ENCODE data around the gene GRM4. TPM values are rescaled to one million over a fixed set of nuclear protein-coding genes. Genes with fewer than 3 reads are reported as not detected.

Gene GRM4
- total RNA-seq, 4 donors from 2014 or later = 0.19 TPM; not detected in 3

DNA sequence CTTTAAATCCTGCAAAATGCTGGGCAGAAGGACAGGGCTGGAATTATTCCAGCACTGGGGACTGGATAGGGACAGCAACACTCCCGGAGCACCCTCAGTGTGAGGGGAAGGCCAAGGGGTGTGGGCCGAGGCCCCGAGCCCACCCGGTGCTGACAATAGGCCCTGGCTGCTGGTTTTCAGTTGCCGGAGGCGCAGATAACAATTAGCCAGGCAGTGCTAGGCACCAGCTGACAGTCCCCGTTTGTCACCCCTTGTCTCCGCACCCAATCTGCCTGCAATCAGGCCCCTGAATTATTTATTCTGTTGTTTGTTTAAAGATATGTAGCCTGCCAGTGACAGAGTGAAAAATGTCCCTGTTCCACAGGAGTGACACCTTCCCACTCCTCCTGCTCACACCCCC lies 120.0 kb downstream of the GRM4 start:
- 64 to 84% methylated on average over 8 of the region's 8 CpGs for WGBS, 2 donors
- intact Hi-C loops (cut with DNase I; ENCODE audit: low total_unique reads) = no loop called here

DNA sequence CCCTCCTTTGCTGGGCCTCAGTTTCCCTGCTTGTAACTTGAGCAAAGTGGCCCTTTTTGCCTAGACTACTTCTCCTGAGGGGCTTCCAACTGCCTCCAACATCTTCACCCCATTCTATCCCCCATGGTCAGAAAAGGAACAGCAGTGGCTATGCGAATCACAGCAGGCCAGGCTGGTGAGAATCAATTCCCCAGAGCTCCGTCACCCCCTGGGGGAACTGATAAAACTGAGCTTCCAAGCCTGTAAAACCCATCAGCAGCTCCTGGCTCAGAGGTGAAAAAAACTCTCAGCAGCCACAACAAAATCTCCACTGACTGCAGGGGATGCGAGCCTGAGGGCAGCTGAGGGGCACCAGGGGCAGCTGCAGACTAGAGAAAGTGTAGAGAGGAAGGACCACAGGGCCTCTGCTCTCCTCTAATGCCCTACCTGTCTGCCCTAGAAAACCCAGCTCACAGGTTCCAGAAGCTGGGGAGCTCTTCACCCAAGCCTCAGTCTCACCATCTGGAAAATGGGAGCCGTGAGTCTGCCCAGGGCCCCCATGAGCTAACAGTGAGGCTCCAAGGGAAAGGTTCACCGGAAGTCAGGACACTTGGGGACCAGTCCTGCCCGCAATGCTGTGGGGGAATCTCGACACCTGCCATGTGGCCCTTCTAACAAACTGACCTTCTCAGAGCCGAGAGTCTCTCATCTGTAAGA lies 120.6 kb downstream of the GRM4 start:
- TF ChIP-seq POLR2A (IDR thresholded peaks at IDR 0.05) = no peak
- TF ChIP-seq, protein P1, sequence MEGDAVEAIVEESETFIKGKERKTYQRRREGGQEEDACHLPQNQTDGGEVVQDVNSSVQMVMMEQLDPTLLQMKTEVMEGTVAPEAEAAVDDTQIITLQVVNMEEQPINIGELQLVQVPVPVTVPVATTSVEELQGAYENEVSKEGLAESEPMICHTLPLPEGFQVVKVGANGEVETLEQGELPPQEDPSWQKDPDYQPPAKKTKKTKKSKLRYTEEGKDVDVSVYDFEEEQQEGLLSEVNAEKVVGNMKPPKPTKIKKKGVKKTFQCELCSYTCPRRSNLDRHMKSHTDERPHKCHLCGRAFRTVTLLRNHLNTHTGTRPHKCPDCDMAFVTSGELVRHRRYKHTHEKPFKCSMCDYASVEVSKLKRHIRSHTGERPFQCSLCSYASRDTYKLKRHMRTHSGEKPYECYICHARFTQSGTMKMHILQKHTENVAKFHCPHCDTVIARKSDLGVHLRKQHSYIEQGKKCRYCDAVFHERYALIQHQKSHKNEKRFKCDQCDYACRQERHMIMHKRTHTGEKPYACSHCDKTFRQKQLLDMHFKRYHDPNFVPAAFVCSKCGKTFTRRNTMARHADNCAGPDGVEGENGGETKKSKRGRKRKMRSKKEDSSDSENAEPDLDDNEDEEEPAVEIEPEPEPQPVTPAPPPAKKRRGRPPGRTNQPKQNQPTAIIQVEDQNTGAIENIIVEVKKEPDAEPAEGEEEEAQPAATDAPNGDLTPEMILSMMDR (IDR thresholded peaks at IDR 0.05) = no peak
- 79 to 92% methylated on average over 8 of the region's 8 CpGs for WGBS, 2 donors
- no peak for DNase-seq (ENCODE audit: low spot score in 2 of 2)
- H3K4me3 ChIP-seq (ENCODE audit: low read depth, poor library complexity, severe bottlenecking) = no peak overlapping the region
- intact Hi-C loops (cut with DNase I; ENCODE audit: low total_unique reads) = no loop called here

More for the DNA sequence above, 120.0 kb downstream of the GRM4 start:
- TF ChIP-seq POLR2A (IDR thresholded peaks at IDR 0.05) = no peak
- TF ChIP-seq, protein P1 (IDR thresholded peaks at IDR 0.05) = no peak
- no peak for DNase-seq (ENCODE audit: low spot score in 2 of 2)
- no peak overlapping the region for H3K4me3 ChIP-seq (ENCODE audit: low read depth, poor library complexity, severe bottlenecking)

DNA sequence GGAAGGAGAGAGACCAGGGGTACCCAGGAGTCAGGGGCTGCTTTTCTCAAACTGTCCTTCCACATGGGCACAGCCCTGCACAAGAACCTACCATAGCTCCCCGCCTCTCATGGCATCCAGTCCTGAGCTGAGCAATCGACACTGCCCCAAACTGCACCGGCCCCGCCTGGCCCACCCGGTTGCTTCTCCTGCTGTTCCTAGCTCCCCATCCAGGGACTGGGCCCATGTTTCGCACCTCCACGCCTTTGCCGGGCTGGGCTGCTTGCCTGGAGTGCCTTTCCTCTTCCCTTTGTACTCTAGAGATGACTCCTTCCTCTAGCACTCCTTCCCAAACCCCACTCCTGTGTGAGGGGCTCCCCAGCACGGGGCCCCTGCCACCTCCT lies 123.0 kb downstream of the GRM4 start:
- intact Hi-C loops (cut with DNase I; ENCODE audit: low total_unique reads) = no loop called here
- TF ChIP-seq, protein P1 (IDR thresholded peaks at IDR 0.05) = no peak
- TF ChIP-seq POLR2A (IDR thresholded peaks at IDR 0.05) = no peak
- no peak for DNase-seq (ENCODE audit: low spot score in 2 of 2)
- WGBS, 2 donors = 72 to 80% methylated on average over 9 of the region's 9 CpGs
- no peak overlapping the region for H3K4me3 ChIP-seq (ENCODE audit: low read depth, poor library complexity, severe bottlenecking)

GRCh38 chr6:34022250-34022872 lies 123.5 kb downstream of the GRM4 start:
- intact Hi-C loops (cut with DNase I; ENCODE audit: low total_unique reads) = no loop called here
- TF ChIP-seq POLR2A (IDR thresholded peaks at IDR 0.05) = no peak
- TF ChIP-seq, protein P1 (IDR thresholded peaks at IDR 0.05) = no peak
- no peak for DNase-seq (ENCODE audit: low spot score in 2 of 2)
- no peak overlapping the region for H3K4me3 ChIP-seq (ENCODE audit: low read depth, poor library complexity, severe bottlenecking)
- WGBS, 2 donors = 53 to 69% methylated on average over 19 to 22 of the region's 22 CpGs

DNA sequence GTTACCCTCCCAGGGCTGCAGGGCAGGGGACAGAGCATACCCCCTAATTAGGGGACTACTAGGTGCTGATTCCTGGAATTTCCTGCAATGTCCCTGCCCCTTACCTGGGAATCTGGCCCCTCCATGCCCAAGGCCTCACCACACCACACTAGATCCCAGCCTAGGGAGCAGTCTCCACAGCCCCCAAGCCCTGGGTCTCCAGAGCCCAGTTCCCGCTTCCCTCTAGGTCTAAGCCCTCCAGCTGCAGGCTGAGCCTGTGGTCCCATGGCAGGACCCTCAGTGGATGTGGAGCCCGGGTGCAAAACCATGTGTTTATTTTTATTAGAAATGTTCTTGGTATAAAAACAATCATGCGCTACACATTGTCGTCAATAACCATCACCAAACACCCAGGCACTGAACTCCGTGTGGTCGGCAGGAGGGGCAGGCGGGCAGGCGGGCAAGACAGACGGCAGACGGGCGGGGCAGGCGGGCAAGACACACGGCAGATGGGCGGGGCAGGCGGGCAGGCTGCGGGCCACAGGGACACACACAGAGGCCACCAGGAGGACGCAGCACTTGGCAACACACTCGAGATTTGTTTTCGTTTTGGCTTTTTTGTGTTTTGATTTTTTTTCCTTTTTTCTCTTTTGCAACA lies 124.2 kb downstream of the GRM4 start:
- no peak overlapping the region for H3K4me3 ChIP-seq (ENCODE audit: low read depth, poor library complexity, severe bottlenecking)
- intact Hi-C loops (cut with DNase I; ENCODE audit: low total_unique reads) = no loop called here
- TF ChIP-seq, protein P1 (IDR thresholded peaks at IDR 0.05) = no peak
- no peak for TF ChIP-seq POLR2A (IDR thresholded peaks at IDR 0.05)
- 36 to 55% methylated on average over 19 of the region's 19 CpGs for WGBS, 2 donors
- no peak for DNase-seq (ENCODE audit: low spot score in 2 of 2)
